ENCODE results near the gene MYO18B. TPM values are rescaled to one million over a fixed set of nuclear protein-coding genes. Genes with fewer than 3 reads are reported as not detected.

Gene MYO18B
- total RNA-seq, 2 experiments from 2014 or later: 3.4 to 3.7 TPM

GRCh38 chr22:25760848-25761595 is 19.0 kb downstream of the MYO18B start:
- H3K4me1 Mint-ChIP-seq: peaks cover 23% of the 10 kb centered on the region
- peak overlapping the region; percentile 18 for H3K27ac Mint-ChIP-seq
- DNase-seq: no peak
- POLR2A ChIA-PET: interaction anchor here (0.5 to 1.7 kb wide), 2 partner anchors 25 to 911 kb away, joined by 3 to 9 read pairs; no protein-coding TSS in a partner anchor
- H3K27me3 Mint-ChIP-seq: no peaks in the 10 kb centered on the region
- H3K4me3 Mint-ChIP-seq: no peak overlapping the region
- H3K36me3 Mint-ChIP-seq: peaks cover 9% of the 10 kb centered on the region
- peak; percentile 22 for ATAC-seq (ENCODE audit: low read depth)
- peaks cover 7% of the 10 kb centered on the region for H3K9me3 Mint-ChIP-seq

GRCh38 chr22:25762147-25762546 is 20.2 kb downstream of the MYO18B start:
- Mint-ChIP-seq H3K9me3 (peaks cover 16% of the 10 kb centered on the region), H3K27ac (peak overlapping the region; percentile 47), H3K4me3 (no peak overlapping the region), H3K27me3 (no peaks in the 10 kb centered on the region), H3K36me3 (peaks cover 20% of the 10 kb centered on the region), H3K4me1 (peaks cover 23% of the 10 kb centered on the region)
- DNase-seq: no peak
- POLR2A ChIA-PET: no interaction called here
- no peak for ATAC-seq (ENCODE audit: low read depth)

- H3K4me3 Mint-ChIP-seq: no peak overlapping the region
- peaks cover 24% of the 10 kb centered on the region for H3K36me3 Mint-ChIP-seq
- DNase-seq (no peak), ATAC-seq (ENCODE audit: low read depth) (no peak)
- POLR2A ChIA-PET: no interaction called here
- peak overlapping the region; percentile 2 for H3K27ac Mint-ChIP-seq
- H3K9me3 Mint-ChIP-seq: peaks cover 18% of the 10 kb centered on the region
- H3K4me1 Mint-ChIP-seq: peaks cover 19% of the 10 kb centered on the region
- no peaks in the 10 kb centered on the region for H3K27me3 Mint-ChIP-seq
Observed at GRCh38 chr22:25763239-25763777, 21.3 kb downstream of the MYO18B start.

GRCh38 chr22:25764270-25765015 is 22.5 kb downstream of the MYO18B start:
- DNase-seq: no peak
- Mint-ChIP-seq H3K36me3 (peaks cover 31% of the 10 kb centered on the region), H3K9me3 (peaks cover 19% of the 10 kb centered on the region), H3K4me1 (peaks cover 20% of the 10 kb centered on the region), H3K27me3 (no peaks in the 10 kb centered on the region), H3K4me3 (no peak overlapping the region), H3K27ac (peak overlapping the region; percentile 12)
- POLR2A ChIA-PET: no interaction called here
- no peak for ATAC-seq (ENCODE audit: low read depth)

GRCh38 chr22:25765016-25765367 is 23.0 kb downstream of the MYO18B start:
- POLR2A ChIA-PET: no interaction called here
- H3K4me1 Mint-ChIP-seq: peaks cover 22% of the 10 kb centered on the region
- peaks cover 32% of the 10 kb centered on the region for H3K36me3 Mint-ChIP-seq
- DNase-seq (no peak), ATAC-seq (ENCODE audit: low read depth) (no peak)
- H3K27ac Mint-ChIP-seq: no peak overlapping the region
- peaks cover 19% of the 10 kb centered on the region for H3K9me3 Mint-ChIP-seq
- no peak overlapping the region for H3K4me3 Mint-ChIP-seq
- H3K27me3 Mint-ChIP-seq: no peaks in the 10 kb centered on the region

GRCh38 chr22:25765801-25766200 is 23.8 kb downstream of the MYO18B start:
- peaks cover 21% of the 10 kb centered on the region for H3K4me1 Mint-ChIP-seq
- H3K36me3 Mint-ChIP-seq: peaks cover 33% of the 10 kb centered on the region
- no peak overlapping the region for H3K27ac Mint-ChIP-seq
- DNase-seq: no peak
- peaks cover 19% of the 10 kb centered on the region for H3K9me3 Mint-ChIP-seq
- POLR2A ChIA-PET: no interaction called here
- no peak overlapping the region for H3K4me3 Mint-ChIP-seq
- ATAC-seq (ENCODE audit: low read depth): no peak
- H3K27me3 Mint-ChIP-seq: no peaks in the 10 kb centered on the region

GRCh38 chr22:25766418-25766817 is 24.4 kb downstream of the MYO18B start:
- H3K9me3 Mint-ChIP-seq: peaks cover 19% of the 10 kb centered on the region
- H3K4me1 Mint-ChIP-seq: peaks cover 19% of the 10 kb centered on the region
- no peaks in the 10 kb centered on the region for H3K27me3 Mint-ChIP-seq
- H3K4me3 Mint-ChIP-seq: no peak overlapping the region
- H3K27ac Mint-ChIP-seq: no peak overlapping the region
- DNase-seq (no peak), ATAC-seq (ENCODE audit: low read depth) (no peak)
- peaks cover 32% of the 10 kb centered on the region for H3K36me3 Mint-ChIP-seq
- POLR2A ChIA-PET: interaction anchor here (1.0 kb wide), 1 partner anchor 29 kb away, joined by 3 read pairs; no protein-coding TSS in a partner anchor

- Mint-ChIP-seq H3K27me3 (no peaks in the 10 kb centered on the region), H3K9me3 (peaks cover 16% of the 10 kb centered on the region), H3K36me3 (peaks cover 32% of the 10 kb centered on the region), H3K4me3 (no peak overlapping the region), H3K4me1 (peaks cover 21% of the 10 kb centered on the region), H3K27ac (peak overlapping the region; percentile 36)
- ATAC-seq (ENCODE audit: low read depth) (no peak), DNase-seq (no peak)
- POLR2A ChIA-PET: interaction anchor here (2.1 kb wide), 1 partner anchor 33 kb away, joined by 10 read pairs; no protein-coding TSS in a partner anchor
Observed at GRCh38 chr22:25770333-25770732, 28.3 kb downstream of the MYO18B start.

GRCh38 chr22:25772288-25772687 is 30.3 kb downstream of the MYO18B start:
- no peaks in the 10 kb centered on the region for H3K27me3 Mint-ChIP-seq
- peaks cover 2% of the 10 kb centered on the region for H3K9me3 Mint-ChIP-seq
- POLR2A ChIA-PET: interaction anchor here (0.5 to 2.1 kb wide), 9 partner anchors 9 to 325 kb away, joined by 3 to 10 read pairs (median 3); no protein-coding TSS in a partner anchor
- peaks cover 24% of the 10 kb centered on the region for H3K4me1 Mint-ChIP-seq
- H3K4me3 Mint-ChIP-seq: no peak overlapping the region
- peak overlapping the region; percentile 87 for H3K27ac Mint-ChIP-seq
- peaks cover 17% of the 10 kb centered on the region for H3K36me3 Mint-ChIP-seq
- ATAC-seq (ENCODE audit: low read depth) (no peak), DNase-seq (no peak)

- Mint-ChIP-seq H3K27me3 (no peaks in the 10 kb centered on the region), H3K9me3 (no peaks in the 10 kb centered on the region), H3K36me3 (peaks cover 4% of the 10 kb centered on the region), H3K4me1 (peaks cover 19% of the 10 kb centered on the region), H3K4me3 (no peak overlapping the region), H3K27ac (no peak overlapping the region)
- POLR2A ChIA-PET: no interaction called here
- DNase-seq (no peak), ATAC-seq (ENCODE audit: low read depth) (no peak)
Observed at GRCh38 chr22:25774575-25775026, 32.6 kb downstream of the MYO18B start.

GRCh38 chr22:25775531-25775930 is 33.5 kb downstream of the MYO18B start:
- no peaks in the 10 kb centered on the region for H3K27me3 Mint-ChIP-seq

GRCh38 chr22:25777411-25777810 is 35.4 kb downstream of the MYO18B start:
- POLR2A ChIA-PET: interaction anchor here (0.7 kb wide), 1 partner anchor 525 kb away, joined by 3 read pairs; no protein-coding TSS in a partner anchor
- Mint-ChIP-seq H3K27me3 (peaks cover under 1% of the 10 kb centered on the region), H3K36me3 (no peaks in the 10 kb centered on the region), H3K9me3 (peaks cover 1% of the 10 kb centered on the region), H3K4me3 (no peak overlapping the region), H3K27ac (no peak overlapping the region), H3K4me1 (peaks cover 13% of the 10 kb centered on the region)
- no peak for DNase-seq
- ATAC-seq (ENCODE audit: low read depth): no peak

More at GRCh38 chr22:25775531-25775930, 33.5 kb downstream of the MYO18B start:
- Mint-ChIP-seq H3K4me1 (peaks cover 16% of the 10 kb centered on the region), H3K36me3 (peaks cover 4% of the 10 kb centered on the region), H3K4me3 (no peak overlapping the region), H3K27ac (no peak overlapping the region), H3K9me3 (no peaks in the 10 kb centered on the region)
- ATAC-seq (ENCODE audit: low read depth) (no peak), DNase-seq (no peak)
- POLR2A ChIA-PET: no interaction called here

GRCh38 chr22:25777870-25778269 is 35.9 kb downstream of the MYO18B start:
- peaks cover 3% of the 10 kb centered on the region for H3K27me3 Mint-ChIP-seq
- H3K27ac Mint-ChIP-seq: no peak overlapping the region
- no peak for ATAC-seq (ENCODE audit: low read depth)
- no peak for DNase-seq
- peaks cover 9% of the 10 kb centered on the region for H3K4me1 Mint-ChIP-seq
- H3K9me3 Mint-ChIP-seq: peaks cover 1% of the 10 kb centered on the region
- no peaks in the 10 kb centered on the region for H3K36me3 Mint-ChIP-seq
- no peak overlapping the region for H3K4me3 Mint-ChIP-seq
- POLR2A ChIA-PET: no interaction called here

All from activated naive CD8-positive, alpha-beta T cell treated with anti-CD3 and anti-CD28 coated beads, Interleukin-2, amount 10 ng/mL, durations not matched to agents 7 days and 5 days (primary cell).